HG03378 (cell line): ENCODE measurements around the gene DDX20.
A peak's percentile ranks its signal among the peaks of the same experiment; 100 is the strongest.

Source experiments
- ATAC-seq: cut with Tn5 transposase; IDR thresholded peaks from one replicate; pipeline ENCODE4 v1.9.1; 2021; ENCODE audit warnings: mild to moderate bottlenecking, moderate library complexity; ENCODE audit not compliant: unreplicated experiment

The DDX20 gene, protein sequence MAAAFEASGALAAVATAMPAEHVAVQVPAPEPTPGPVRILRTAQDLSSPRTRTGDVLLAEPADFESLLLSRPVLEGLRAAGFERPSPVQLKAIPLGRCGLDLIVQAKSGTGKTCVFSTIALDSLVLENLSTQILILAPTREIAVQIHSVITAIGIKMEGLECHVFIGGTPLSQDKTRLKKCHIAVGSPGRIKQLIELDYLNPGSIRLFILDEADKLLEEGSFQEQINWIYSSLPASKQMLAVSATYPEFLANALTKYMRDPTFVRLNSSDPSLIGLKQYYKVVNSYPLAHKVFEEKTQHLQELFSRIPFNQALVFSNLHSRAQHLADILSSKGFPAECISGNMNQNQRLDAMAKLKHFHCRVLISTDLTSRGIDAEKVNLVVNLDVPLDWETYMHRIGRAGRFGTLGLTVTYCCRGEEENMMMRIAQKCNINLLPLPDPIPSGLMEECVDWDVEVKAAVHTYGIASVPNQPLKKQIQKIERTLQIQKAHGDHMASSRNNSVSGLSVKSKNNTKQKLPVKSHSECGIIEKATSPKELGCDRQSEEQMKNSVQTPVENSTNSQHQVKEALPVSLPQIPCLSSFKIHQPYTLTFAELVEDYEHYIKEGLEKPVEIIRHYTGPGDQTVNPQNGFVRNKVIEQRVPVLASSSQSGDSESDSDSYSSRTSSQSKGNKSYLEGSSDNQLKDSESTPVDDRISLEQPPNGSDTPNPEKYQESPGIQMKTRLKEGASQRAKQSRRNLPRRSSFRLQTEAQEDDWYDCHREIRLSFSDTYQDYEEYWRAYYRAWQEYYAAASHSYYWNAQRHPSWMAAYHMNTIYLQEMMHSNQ

DNA sequence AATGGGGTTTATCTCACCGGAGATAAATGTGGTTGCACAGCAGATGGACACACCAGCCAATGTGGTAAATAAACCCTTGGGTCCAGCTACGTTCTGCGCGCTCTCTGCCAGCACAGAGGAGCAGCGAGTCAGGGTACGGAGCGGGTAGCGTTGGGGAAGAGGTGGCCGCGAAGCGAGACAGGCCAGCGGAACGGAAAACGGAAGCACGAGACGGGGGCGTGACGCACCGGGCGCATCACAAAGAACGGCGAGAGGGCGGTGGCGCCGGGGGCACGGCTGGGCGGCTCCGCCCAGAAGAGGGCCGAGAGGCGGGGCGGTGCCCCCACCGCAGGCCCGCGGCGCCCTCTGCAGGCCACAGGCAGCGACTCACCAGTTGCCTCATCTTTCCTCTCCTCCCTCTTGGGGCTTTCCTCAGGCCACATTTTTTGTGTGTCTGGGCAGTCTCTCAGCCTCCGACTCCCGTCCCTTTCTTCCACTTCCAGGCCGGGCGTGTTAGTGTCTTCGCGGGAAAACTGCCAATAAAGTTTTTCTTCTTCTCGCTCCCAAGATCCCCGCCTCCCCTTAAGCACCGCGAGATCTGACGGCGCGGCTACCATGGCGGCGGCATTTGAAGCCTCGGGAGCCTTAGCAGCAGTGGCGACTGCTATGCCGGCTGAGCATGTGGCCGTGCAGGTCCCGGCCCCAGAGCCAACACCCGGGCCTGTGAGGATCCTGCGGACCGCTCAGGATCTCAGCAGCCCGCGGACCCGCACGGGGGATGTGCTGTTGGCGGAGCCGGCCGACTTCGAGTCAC, at the start of gene DDX20:
Gene DDX20 (plus strand): TSS at position 571 of the 793 bp plus-strand sequence. CDS start 24 bp downstream, at position 595.
- ATAC-seq = peak; percentile 76

DNA sequence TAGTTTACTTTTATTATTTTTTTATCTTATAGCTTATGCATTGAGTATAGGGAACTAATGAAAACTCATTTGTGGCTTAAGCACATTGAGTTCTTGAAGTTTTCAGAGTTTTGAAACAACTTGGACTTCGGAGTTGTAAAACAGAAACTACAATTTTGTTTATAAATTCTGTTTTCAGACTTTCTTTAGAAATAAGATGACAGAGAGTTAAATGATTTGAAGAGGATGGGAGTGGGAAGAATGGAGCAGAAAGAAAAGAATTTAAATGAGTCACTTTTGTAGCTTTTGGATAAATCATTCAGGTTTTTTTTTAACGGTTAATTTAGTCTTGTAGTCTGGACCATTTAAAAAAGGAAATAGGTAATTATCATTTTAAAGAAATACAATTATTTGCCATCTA, 48.8 kb upstream of the DDX20 start:
- no peak for ATAC-seq

DNA sequence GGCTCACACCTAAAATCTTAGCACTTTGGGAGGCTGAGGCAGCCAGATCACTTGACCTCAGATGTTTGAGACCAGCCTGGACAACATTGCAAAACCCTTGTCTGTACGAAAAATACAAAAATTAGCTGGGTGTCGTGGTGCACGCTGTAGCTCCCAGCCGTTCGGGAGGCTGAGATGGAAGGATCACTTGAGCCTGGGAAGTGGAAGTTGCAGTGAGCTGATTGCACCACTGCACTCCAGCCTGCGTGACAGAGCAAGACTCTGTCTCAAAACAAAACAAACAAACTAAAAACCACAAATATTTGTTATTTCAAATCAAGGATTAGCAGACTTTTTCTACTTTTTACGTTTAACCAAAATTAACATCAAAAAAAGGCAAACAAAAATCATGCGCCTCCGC, 47.8 kb upstream of the DDX20 start:
- ATAC-seq = no peak

DNA sequence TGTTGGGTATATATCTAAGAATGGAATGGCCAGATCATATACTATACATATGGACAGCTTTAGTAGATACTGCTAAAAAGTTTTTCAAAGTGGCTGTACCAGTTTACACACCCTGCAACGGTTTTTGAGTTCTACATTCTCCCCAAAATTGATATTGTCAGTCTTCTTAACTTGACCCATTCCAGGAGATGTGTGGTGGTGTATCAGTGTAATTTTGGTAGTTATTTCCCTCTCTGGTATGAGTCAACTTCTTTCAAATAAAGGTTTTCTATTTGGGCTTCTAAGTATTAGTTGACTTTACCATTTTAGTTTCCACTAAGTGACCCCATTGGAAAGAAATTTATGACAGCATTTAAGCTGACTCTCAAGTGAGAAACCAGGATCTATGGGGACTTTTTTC, 45.7 kb upstream of the DDX20 start:
- ATAC-seq = no peak

DNA sequence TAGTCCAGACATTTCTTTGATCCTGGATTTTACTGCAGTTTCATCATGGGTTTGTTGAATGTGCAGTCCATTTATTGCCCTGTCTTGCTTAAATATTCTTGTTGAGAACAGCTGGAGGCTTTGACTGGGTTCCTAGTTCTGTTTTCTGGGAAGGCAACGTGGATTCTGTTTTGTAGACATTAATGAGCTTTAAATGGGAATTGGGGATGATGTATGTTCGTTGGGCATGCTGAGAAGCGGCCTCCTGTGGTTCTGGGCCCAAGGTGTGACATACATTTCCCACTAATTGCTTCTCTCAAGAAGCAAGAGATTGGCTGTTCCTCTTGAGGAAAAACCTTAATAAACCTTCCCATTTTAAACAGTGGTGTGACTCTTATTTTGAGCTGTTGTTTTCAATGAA, 39.4 kb upstream of the DDX20 start:
- ATAC-seq = no peak

DNA sequence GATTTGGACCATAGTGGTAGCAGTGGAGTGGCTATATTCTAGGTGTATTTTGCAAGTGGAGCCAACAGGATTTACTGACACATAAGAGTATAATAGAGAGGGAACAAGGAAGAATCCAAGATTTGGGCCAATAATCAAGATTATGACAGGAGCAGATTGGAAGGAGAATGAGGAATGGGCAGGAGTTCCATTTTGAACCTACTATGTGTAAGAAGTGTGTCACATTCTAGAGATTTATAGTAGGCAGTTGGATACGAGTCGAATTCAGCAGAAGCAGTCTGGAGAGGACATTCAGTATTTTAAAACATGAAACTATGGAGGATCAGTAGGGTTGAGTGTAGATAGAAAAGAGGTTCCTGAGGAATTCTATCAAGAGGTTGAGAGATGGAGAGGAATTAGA, 38.3 kb upstream of the DDX20 start:
- no peak for ATAC-seq

DNA sequence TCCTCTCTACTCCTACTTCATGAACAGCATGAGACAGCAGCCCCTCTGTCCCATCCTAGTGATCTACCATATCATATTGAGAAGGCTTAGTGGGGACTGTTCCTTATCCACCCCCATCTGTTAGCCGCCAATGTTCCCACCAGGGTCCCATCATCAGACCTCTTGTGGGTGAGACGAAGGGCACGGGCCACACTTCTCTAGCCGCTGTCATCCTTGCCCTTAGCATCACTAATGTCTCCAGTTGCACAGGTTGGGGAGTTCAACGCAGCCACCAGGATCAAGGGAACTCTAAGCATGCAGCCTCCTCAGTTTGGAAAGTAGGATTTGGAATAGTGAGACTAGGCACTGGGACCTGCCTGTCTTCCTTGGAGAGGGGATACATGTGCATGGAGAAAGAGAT, 36.6 kb upstream of the DDX20 start:
- no peak for ATAC-seq

DNA sequence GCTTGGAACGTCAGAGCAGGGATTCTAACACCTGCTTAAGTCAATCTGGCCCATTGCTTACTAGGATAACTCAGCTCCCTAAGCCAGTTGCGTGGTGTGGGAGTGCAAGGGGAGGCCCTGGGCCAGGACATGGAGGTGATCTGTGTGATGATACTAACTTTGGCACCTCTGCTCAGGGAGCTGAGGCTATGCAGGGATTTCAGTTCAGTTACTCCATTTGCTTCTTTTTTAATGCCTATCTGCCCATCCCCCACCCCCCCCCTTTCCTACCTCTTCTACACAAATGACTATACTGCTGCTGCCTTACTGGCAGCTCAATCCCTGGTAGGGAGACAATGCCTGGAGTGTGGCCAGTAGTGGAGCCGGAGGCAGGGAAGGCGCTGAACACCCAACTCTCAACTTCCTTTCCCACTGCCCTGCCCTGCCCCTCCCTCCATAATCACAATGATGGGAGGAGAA, 36.0 kb upstream of the DDX20 start:
- no peak for ATAC-seq

DNA sequence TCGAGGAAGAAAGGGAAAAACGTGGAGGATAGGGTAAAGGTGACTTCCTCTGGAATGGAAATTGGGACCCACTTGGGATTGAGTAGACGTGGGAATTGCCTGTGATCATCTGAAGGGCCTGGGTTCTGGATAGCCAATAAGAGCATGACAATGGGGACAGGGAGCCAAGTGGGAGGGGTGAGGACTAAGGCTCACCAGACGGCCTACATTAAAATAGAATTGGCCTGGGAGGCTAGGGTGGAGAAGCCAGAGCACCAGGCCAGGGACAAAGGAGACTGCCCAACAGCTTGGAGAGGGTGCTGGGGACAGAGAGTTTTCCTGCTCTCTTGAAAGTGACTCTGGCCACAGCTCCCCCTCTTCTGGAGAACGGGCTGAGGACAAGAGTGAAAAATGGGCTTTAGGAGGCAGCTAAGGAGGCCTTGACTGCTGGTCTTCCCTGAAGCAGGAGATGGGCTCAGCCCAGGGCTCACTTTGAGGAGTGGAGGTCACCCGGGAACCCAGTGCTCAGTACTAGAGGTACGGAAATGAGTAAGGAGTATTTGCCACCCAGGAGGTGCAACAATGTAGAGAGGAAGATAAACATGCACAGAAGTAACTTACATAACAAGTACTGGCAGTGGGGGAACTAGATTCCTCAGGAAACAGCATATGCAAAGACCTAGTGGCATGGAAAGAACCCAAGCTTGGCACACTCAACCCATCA, 35.3 kb upstream of the DDX20 start:
- no peak for ATAC-seq

DNA sequence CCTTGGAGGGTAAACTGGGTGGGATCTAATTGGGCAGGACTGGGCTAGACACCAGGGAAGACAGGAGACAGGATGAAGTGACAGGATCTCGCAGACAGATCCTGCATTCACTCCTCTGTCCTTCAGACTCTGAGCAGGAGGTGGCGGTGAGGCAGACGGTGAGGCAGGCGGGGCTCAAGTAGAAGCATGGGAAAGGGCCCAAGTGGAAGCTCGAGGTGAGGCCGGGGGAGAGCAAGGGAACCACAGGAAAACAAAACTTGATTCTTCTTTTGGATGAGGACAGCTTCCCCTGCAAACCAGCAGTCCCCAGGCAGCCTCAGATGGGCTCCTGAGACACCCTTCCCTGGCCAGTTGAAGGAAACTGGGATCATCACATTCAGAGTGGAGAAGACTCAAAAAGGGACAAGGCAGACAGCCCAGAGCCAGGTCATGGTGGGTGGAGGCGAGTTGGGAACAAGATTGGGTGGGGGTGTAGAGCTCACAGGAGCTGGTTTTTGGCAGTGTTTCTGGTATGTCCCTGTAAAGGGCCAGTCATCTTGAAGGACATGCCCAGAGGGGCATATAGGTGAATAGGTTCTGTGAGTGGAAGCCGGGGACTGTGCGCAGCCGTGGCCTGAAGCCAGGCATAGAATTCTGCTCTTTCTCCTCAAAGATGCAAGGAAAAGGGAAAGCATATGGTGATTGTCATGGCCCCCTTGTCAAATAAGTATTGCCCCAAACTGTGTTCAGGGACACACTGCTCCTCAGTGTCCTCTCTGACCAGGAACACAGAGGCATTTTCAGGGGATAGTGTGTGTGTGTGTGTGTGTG, 34.5 kb upstream of the DDX20 start:
- no peak for ATAC-seq

DNA sequence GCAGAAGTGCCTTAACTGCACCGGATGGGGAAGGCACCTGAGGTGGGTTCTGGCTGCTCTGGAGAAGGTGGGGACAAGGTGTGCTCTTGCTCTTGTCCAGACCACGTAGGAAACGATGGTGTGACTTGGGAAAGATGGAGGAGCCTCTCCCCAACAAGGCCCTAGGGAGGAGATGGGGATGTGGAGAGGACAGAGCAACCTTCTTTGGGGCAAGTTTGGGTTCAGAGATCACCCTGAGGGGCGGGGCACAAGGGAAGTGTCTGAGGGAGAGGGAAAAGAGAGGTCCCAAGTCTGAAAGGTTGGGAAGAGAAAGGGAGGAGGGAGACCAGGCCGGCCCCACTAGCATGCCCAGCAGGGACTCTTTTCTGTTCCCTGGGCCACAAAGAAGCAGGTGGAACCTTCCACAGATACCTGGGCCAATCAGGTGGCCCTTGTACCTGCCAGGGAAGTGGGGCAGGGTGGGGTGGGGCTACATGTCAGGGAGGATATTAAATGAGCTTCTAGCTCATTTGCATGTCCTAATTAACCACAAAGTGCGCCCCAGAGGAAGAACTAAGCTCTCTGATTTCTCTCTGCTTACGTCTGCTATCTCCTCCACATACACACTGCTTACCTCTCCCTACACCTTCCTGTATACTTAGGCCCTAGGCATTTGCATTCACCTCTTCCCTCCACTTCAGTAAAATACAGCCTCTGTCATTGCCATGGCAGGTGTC, 32.5 kb upstream of the DDX20 start:
- no peak for ATAC-seq

DNA sequence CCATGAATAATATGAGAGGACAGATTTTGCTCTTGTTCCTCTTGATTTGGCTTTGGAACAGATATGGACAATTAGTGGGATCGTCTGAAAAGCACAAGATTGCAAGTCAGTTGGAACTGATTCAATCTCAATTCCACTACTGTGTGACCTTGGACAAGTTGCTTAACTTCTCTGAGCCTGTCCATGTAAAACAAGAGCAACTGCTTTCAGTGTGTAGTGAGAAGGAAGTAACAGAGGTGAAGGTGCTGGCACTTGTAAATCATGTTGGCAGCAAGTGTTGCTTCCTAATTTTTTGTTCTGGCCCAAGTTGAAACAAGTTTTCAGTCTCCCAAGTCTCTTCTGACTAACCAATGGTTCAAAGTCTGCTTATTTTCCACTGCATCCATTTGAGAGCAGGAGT, 31.8 kb upstream of the DDX20 start:
- ATAC-seq = no peak

DNA sequence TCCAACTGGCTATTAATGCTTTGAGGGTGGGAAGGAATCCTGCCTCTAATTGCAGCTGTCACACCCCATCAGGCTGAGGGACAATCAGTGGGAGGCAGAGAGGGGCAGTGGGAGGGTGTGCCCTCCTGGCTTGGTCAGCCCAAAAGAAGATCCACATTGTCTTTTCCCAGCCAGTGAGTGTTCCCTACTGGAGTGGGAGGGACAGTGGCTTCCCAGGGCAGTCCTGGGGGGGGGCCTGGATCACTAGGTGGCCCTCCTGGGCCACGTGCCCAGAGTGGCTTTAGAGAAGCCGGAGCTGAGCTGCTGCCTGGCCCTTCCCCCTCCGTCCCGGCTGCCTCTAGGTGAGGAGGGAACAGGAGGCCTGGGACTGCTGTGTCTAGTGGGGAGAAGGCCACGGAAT, 30.5 kb upstream of the DDX20 start:
- no peak for ATAC-seq

DNA sequence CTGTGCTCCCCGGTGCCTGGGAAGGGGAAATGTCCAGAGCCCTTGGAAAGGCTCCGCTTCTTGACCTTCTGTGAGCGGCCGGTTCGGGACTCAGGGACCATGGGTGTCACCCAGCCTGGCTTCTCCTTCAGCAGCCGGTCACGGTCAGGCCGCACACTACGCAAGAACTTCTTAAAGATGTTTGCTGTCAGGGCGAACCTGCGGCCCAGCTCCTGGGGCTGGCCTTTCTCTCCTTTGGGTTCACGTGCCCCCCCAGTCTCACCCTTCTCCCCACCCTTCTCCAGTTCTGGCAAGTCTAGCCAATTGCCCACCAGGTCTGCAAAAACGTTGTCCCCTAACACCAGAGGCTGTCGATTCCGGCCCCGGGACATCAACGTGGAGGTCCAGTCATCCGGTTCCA, 28.6 kb upstream of the DDX20 start:
- no peak for ATAC-seq

DNA sequence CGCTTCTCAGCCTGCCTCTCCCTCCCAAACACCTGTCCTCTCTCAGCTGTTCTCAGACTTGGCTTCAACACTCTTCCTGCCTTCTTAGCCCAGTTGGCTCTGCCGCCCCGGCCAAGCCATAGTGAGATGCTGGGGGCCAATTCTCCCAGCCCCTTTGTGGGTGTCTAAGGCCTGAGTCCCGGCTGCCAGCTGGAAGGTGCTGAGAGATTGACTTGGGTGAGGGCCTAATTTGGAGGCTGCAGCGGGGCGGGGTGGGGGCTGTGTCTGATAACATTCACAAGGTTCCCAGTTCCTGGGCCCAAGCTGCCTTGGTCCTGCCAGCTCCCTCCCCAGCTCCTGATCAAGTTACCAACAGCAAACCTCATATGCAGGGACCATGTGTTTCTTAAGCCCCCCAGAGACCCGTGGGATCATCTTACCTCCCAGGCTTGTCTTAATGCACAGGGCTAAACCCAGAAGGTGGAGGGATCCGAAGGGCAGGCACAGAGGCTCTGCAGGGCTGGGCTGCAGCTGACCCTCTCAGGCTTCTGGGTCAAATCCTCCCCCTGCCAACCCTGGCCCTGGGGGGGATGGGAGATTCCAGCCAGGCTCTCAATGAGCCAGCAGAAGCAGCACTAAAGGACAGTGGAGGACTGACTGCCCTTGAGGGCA, 26.3 kb upstream of the DDX20 start:
- no peak for ATAC-seq

DNA sequence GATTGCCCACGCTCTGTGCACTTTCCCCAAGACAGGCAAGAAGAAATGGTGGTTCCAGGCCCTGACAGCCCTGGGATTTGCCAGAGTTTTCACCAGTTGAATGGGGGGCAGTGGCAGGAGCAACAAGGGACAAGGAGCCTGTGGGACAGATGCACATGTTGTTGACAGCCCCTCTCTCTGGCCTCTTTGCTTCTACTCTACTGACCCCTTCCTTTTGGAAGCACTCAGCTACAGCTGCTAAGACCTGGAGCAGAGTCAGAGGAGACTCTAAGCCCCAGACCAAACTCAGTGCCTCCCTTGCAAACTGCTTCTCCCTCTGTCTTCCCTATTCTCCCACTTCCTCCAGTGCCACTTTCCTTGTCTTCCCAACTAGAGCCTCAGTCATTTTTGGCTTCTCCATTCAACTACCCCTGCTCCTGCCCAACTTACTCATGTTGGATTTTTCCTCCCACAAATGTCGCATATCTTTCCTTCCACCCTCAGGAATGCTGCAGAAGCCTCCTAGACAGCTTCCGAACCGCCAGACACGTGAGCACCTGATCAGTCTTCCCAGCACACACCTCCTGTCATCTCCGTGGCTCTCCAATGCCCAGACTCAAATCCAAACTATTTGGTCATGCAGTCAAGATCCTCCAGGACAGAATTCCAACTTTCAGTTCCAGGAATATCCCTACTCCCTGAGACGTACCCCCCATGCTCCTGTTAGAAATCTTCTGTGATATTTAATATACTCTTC, 25.6 kb upstream of the DDX20 start:
- no peak for ATAC-seq

DNA sequence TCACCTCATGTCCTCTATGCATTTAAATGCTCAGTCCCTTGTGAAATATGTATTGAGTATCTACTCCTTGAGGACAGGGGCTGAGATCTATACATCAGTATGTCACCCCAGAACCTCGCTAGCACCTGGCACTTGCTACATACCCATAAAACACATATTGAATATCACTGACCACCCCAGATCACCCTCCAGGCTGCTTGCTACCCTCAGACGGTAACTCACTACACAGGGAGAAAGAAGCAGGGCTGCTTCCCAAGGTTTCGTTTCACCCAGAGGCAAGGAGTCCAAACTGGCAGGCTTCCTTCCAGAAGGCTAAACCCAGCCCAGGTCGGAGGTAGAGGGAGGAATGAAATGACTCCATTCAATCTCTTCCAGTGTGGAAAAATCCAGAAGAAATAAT, 25.0 kb upstream of the DDX20 start:
- ATAC-seq = no peak

DNA sequence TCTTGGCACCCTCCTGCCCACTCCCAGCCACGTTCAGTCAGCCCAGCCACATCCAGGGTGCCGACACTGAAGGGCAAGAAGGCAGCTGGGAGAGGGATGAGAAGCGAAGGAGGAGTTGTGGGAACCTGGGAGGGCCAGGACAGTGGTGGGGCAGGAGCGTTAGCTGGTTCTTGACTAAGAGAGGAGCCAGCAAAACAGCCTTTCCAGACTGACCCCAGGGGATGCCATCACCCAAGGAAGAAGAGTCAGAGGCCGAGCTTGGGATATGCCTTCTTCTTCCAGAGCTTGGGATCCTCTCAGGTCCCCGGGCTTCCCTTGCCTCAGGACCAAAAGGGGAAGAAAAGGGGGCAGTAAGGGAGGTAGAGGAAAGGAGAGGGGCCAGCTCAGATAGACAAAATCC, 23.7 kb upstream of the DDX20 start:
- no peak for ATAC-seq
